ENCODE measurements around the gene SRSF12. TPM values are rescaled to one million over a fixed set of nuclear protein-coding genes. Genes with fewer than 3 reads are reported as not detected.

The SRSF12 gene
- total and polyA plus RNA-seq, 9 of the 15 experiments (the other 6 are each of a cell fraction or from before 2014, with no cell fraction given): not detected

- TF ChIP-seq POLR2H (tag; IDR thresholded peaks at IDR 0.05; ENCODE audit: low read depth) (no peak), HMGXB4 (CRISPR knock-in tag; IDR thresholded peaks at IDR 0.05) (no peak), SUPT5H (IDR thresholded peaks at IDR 0.05) (no peak), EP300 (IDR thresholded peaks at IDR 0.05; ENCODE audit: low read length) (no peak)
Measured at GRCh38 chr6:89139509-89140346, 21.9 kb upstream of the SRSF12 start (continued).

- Histone ChIP-seq H3K9ac (ENCODE audit: insufficient read depth in 1 of 2, low read depth in 2 of 2, low read length in 2 of 2) (no peak overlapping the region), H3K4me2 (ENCODE audit: insufficient read depth, low read length) (no peak overlapping the region), H3K27me3 (ENCODE audit: control insufficient read depth in 2 of 2, insufficient read depth in 2 of 2, low read length in 2 of 2) (peaks cover 3 to 4% of the 10 kb centered on the region in 2 experiments; a peak in 3 of 5 replicates), H3K9me3 (replicated peaks; ENCODE audit: control insufficient read depth, insufficient read depth, low read depth, low read length) (no peaks in the 10 kb centered on the region), H3K36me3 (ENCODE audit: control insufficient read depth, insufficient read depth, low read length) (no peaks in the 10 kb centered on the region), H2AFZ (ENCODE audit: low read depth, low read length) (no peak overlapping the region), H4K20me1 (replicated peaks; ENCODE audit: control insufficient read depth, insufficient read depth, low read length) (no peaks in the 10 kb centered on the region), H3K4me1 (replicated peaks in 1 of 2; ENCODE audit: control insufficient read depth in 2 of 2, insufficient read depth in 2 of 2, low read length in 2 of 2) (no peaks in the 10 kb centered on the region), H3K79me2 (ENCODE audit: control insufficient read depth, insufficient read depth, low read length) (no peaks in the 10 kb centered on the region), H3K9me1 (ENCODE audit: control insufficient read depth, insufficient read depth, low read length) (no peaks in the 10 kb centered on the region), H3K27ac (ENCODE audit: extremely low read depth, low read depth, low read length) (no peak overlapping the region), H3K4me3 (no peak overlapping the region)
- ATAC-seq (no peak), DNase-seq (ENCODE audit: extremely low read depth in 1 of 4, low spot score in 3 of 4) (no peak), FAIRE-seq (no peak)
- POLR2A ChIA-PET: no interaction called here
- BruUV-seq (replicated peaks): no TSS peak
- intact Hi-C loops (cut with micrococcal nuclease) (no loop called here), in situ Hi-C loops (cut with MboI) (no loop called here)
- CTCF ChIA-PET (ENCODE audit: low intra/inter-chr PET ratio): interaction anchor here (0.6 kb wide), 1 partner anchor 757 kb away, joined by 3 read pairs; no protein-coding TSS in a partner anchor
- 0% methylated on average over 2 of the region's 2 CpGs for WGBS (ENCODE audit: insufficient coverage, low coverage, missing lambda C conversion rate)
- no peak for TF ChIP-seq HMBOX1 (IDR thresholded peaks at IDR 0.05)
- no peak for TF ChIP-seq ARID3B (CRISPR knock-in tag; IDR thresholded peaks at IDR 0.05; ENCODE audit: borderline replicate concordance)
- no peak for TF ChIP-seq ETV6 (IDR thresholded peaks at IDR 0.05; ENCODE audit: borderline replicate concordance in 1 of 2, low read depth in 2 of 2, low read length in 1 of 2)
- no peak for TF ChIP-seq ETV6 (CRISPR knock-in tag; IDR thresholded peaks at IDR 0.05; ENCODE audit: borderline replicate concordance)
- no peak for TF ChIP-seq ATF4 (CRISPR knock-in tag; IDR thresholded peaks at IDR 0.05)
- TF ChIP-seq HIVEP1 (CRISPR knock-in tag; IDR thresholded peaks at IDR 0.05): no peak
- TF ChIP-seq ID3 (CRISPR knock-in tag; IDR thresholded peaks at IDR 0.05): no peak
- no peak for TF ChIP-seq ID3 (tag; IDR thresholded peaks at IDR 0.05)
- TF ChIP-seq GATAD2B (IDR thresholded peaks at IDR 0.05; ENCODE audit: borderline replicate concordance): no peak
- TF ChIP-seq DDX20 (tag; IDR thresholded peaks at IDR 0.05; ENCODE audit: low read depth): no peak
- TF ChIP-seq ZNF699 (CRISPR knock-in tag; IDR thresholded peaks at IDR 0.05; ENCODE audit: insufficient replicate concordance): no peak
Measured at GRCh38 chr6:89138173-89138572, 20.3 kb upstream of the SRSF12 start.

All from K562 (cell line).